Endothelial cell of umbilical vein (primary cell): ENCODE measurements around the gene MAML2. TPM values are rescaled to one million over a fixed set of nuclear protein-coding genes. Genes with fewer than 3 reads are reported as not detected.

Experiments
- BruUV-seq: library from RNA; stranded (reverse); fragments of 400-500 nt; replicated peaks from 2 replicates; lab custom pipeline; 2021; lab: Mats Ljungman, UMichigan
- CTCF ChIA-PET: fragments of 300-600, 350-600 bp; sonication (Branson Sonifier 250); formaldehyde crosslinking; loops from one replicate; lab custom pipeline; 2021; ENCODE audit warnings: antibody characterized with exemption, inconsistent platforms; lab: Charles Lee
- POLR2A ChIA-PET: fragments of 300-600, 350-600 bp; sonication (Branson Sonifier 250); formaldehyde crosslinking; loops from one replicate; lab custom pipeline; 2021; ENCODE audit warnings: antibody characterized with exemption, inconsistent platforms; lab: Charles Lee
- DNase-seq: peaks from one replicate; pipeline ENCODE4 v3.0.0-alpha.2; 2011; ENCODE audit warnings: low read depth, low spot score
- FAIRE-seq: peaks from 2 replicates; lab custom pipeline; 2011; peaks lifted over from hg19 to GRCh38; lab: Jason Lieb, UNC
- H2AFZ ChIP-seq: 2 replicates; pipeline ENCODE4 v1.6.0; 2012; ENCODE audit warnings: low read depth, low read length, control low read depth, inconsistent platforms
- H3K27ac ChIP-seq: 2 replicates; pipeline ENCODE4 v1.5.1; 2011; ENCODE audit warnings: low read depth, mild to moderate bottlenecking, control low read depth, low read length, moderate library complexity; ENCODE audit not compliant: insufficient read depth
- H3K27me3 ChIP-seq, 2 experiments: 2 replicates each; pipeline versions ENCODE4 v1.6.0 to v1.6.1; 2011; ENCODE audit warnings: low read length in 2 of 2, mixed read lengths in 1 of 2; ENCODE audit not compliant: control insufficient read depth in 2 of 2, insufficient read depth in 2 of 2
- H3K36me3 ChIP-seq, 2 experiments: 2 replicates in 1 of 2; 3 replicates in 1 of 2; pipeline ENCODE4 v1.5.1; 2011; ENCODE audit warnings: low read length in 2 of 2, mild to moderate bottlenecking in 1 of 2, moderate library complexity in 1 of 2; ENCODE audit not compliant: control insufficient read depth in 2 of 2, insufficient read depth in 2 of 2; ENCODE audit errors: extremely low read depth in 1 of 2
- H3K4me1 ChIP-seq: 3 replicates; pipeline ENCODE4 v1.5.1; 2011; ENCODE audit warnings: mild to moderate bottlenecking, low read length; ENCODE audit not compliant: control insufficient read depth, insufficient read depth; ENCODE audit errors: extremely low read depth
- H3K4me2 ChIP-seq: 2 replicates; pipeline ENCODE4 v1.6.1; 2011; ENCODE audit warnings: low read length, control low read depth, mixed read lengths; ENCODE audit not compliant: insufficient read depth
- H3K4me3 ChIP-seq, 3 experiments: fragments of 200-600 bp in 1 of 3; sonication (generic), shearing (Covaris generic) in 1 of 3; replicated peaks in 1 of 3; 2 replicates each; pipeline ENCODE4 v1.5.1; 2011 to 2016; ENCODE audit warnings: control low read depth in 3 of 3, low read length in 3 of 3, mild to moderate bottlenecking in 2 of 3, inconsistent platforms in 1 of 3, low read depth in 1 of 3, moderate library complexity in 1 of 3; ENCODE audit not compliant: insufficient read depth in 1 of 3
- H3K79me2 ChIP-seq: 2 replicates; pipeline ENCODE4 v1.6.0; 2012; ENCODE audit warnings: low read length, inconsistent platforms; ENCODE audit not compliant: control insufficient read depth, insufficient read depth
- H3K9ac ChIP-seq: replicated peaks from 2 replicates; pipeline ENCODE3; 2011; ENCODE audit warnings: low read length, control low read depth; ENCODE audit not compliant: insufficient read depth; ENCODE audit errors: extremely low read depth
- H3K9me1 ChIP-seq: replicated peaks from 3 replicates; pipeline ENCODE4 v1.6.0; 2011; ENCODE audit warnings: mild to moderate bottlenecking, low read length; ENCODE audit not compliant: control insufficient read depth, insufficient read depth; ENCODE audit errors: extremely low read depth
- H3K9me3 ChIP-seq: replicated peaks from 2 replicates; pipeline ENCODE4 v1.5.1; 2012; ENCODE audit warnings: low read length, inconsistent platforms; ENCODE audit not compliant: control insufficient read depth, insufficient read depth
- H4K20me1 ChIP-seq: replicated peaks from 2 replicates; pipeline ENCODE3; 2011; ENCODE audit warnings: mild to moderate bottlenecking, low read length; ENCODE audit not compliant: control insufficient read depth, insufficient read depth; ENCODE audit errors: extremely low read depth
- EZH2 ChIP-seq: IDR thresholded peaks from 2 replicates; pipeline ENCODE4 v1.6.1; 2012; ENCODE audit warnings: borderline replicate concordance, low read depth, mild to moderate bottlenecking, moderate library complexity, low read length, inconsistent platforms; ENCODE audit not compliant: severe bottlenecking
- FOS ChIP-seq: IDR thresholded peaks from 2 replicates; pipeline ENCODE4 v1.6.1; 2011; ENCODE audit warnings: mild to moderate bottlenecking, low read length, moderate library complexity, borderline replicate concordance; ENCODE audit not compliant: insufficient read depth
- GATA2 ChIP-seq: IDR thresholded peaks from 2 replicates; pipeline ENCODE4 v1.7.0; 2011; ENCODE audit warnings: low read depth, mild to moderate bottlenecking, moderate library complexity, mixed read lengths, low read length; ENCODE audit not compliant: insufficient read length, insufficient read depth
- JUN ChIP-seq: IDR thresholded peaks from 2 replicates; pipeline ENCODE4 v1.6.1; 2011; ENCODE audit warnings: borderline replicate concordance, low read depth; ENCODE audit not compliant: insufficient read length, insufficient read depth
- MYC ChIP-seq: IDR thresholded peaks from one replicate; pipeline ENCODE4 v1.6.1; 2011; ENCODE audit warnings: mild to moderate bottlenecking, low read depth, low read length
- POLR2A ChIP-seq: IDR thresholded peaks from 2 replicates; pipeline ENCODE4 v1.6.1; 2012; ENCODE audit warnings: low read depth, mild to moderate bottlenecking, control low read depth, low read length
- POLR2AphosphoS5 ChIP-seq: IDR thresholded peaks from 2 replicates; pipeline ENCODE4 v1.6.1; 2012; ENCODE audit warnings: low read depth, mild to moderate bottlenecking, control low read depth, low read length, moderate library complexity; ENCODE audit not compliant: insufficient read depth
- dilution Hi-C: fragments of 300-500 bp; cut with MboI; formaldehyde crosslinking; loops from one replicate; pipeline ENCODE4 v1.15.0; 2019; ENCODE audit warnings: low sequenced_read_pairs; ENCODE audit not compliant: extremely low pct_ligation_motif_present
- intact Hi-C: fragments of 100-400 bp; cut with micrococcal nuclease; formaldehyde crosslinking; loops from one replicate; pipeline ENCODE4 v1.10.0; 2022
- polyA plus RNA-seq, 4 experiments: library from polyadenylated mRNA; depleted of rRNA in 3 of 4; stranded (reverse) in 3 of 4; unstranded in 1 of 4; fragments of >200 nt; gene quantifications; 2 replicates each; pipeline versions ENCODE4 v1.2.1 to v1.2.3, GENCODE V29; 2011 to 2012; ENCODE audit warnings: missing spikeins in 1 of 4
- total RNA-seq: library from RNA; stranded (reverse); gene quantifications from 2 replicates; pipeline ENCODE4 v1.2.3, GENCODE V29; 2021
- TF ChIP-seq, protein P1 (sequence below): IDR thresholded peaks from 2 replicates; pipeline ENCODE4 v1.6.1; 2011; ENCODE audit not compliant: insufficient read depth, insufficient read length
- TF ChIP-seq, protein P2 (sequence below), 2 donors: IDR thresholded peaks; 1 replicate in 1 of 2; 2 replicates in 1 of 2; pipeline ENCODE4 v1.5.1; 2011; ENCODE audit warnings: low read length in 2 of 2, mild to moderate bottlenecking in 2 of 2, moderate library complexity in 2 of 2, control low read depth in 1 of 2, inconsistent platforms in 1 of 2, low read depth in 1 of 2; ENCODE audit not compliant: insufficient read depth in 1 of 2; ENCODE audit errors: extremely low read depth in 1 of 2

MAML2 gene
- total and polyA plus RNA-seq, 2 donors (not counting 3 experiments of a cell fraction or from before 2014, with no cell fraction given): 12.4 to 16.8 TPM

DNA sequence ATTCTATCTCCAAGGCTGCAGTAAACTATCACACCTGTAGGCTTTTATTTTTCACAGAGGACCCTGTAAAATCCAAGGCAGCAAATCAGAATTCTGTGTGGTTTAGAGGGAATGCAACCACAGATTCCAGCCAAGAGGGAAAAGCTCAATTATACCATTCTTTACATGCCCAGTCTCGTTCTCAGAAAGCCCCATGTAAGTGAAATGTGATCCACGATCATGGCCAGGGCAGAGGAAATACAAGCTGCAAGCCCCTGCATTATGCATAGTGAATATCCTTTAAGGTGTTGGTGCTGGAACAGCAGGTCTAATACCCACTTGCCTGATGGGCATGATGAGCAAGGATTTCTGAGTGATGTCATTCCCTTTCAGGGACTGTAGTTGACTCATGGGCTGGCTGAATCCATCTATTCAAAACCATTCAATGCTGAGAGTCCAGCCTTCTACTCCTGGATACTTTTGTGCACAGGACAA is 220.4 kb downstream of the MAML2 start:
- H3K36me3 ChIP-seq: no peaks in the 10 kb centered on the region
- FAIRE-seq (no peak), DNase-seq (no peak)
- no peaks in the 10 kb centered on the region for H4K20me1 ChIP-seq
- no peak overlapping the region for H3K4me2 ChIP-seq
- dilution Hi-C loops: no loop called here
- no TSS peak for BruUV-seq
- TF ChIP-seq FOS (no peak), JUN (peak; percentile 7), POLR2A (no peak)
- TF ChIP-seq, protein P1, sequence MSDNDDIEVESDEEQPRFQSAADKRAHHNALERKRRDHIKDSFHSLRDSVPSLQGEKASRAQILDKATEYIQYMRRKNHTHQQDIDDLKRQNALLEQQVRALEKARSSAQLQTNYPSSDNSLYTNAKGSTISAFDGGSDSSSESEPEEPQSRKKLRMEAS: no peak
- no peaks in the 10 kb centered on the region for H3K9me3 ChIP-seq
- ChIA-PET POLR2A (no interaction called here), CTCF (no interaction called here)
- H3K9me1 ChIP-seq: no peaks in the 10 kb centered on the region
- H2AFZ ChIP-seq: no peak overlapping the region
- intact Hi-C loops: no loop called here
- H3K27ac ChIP-seq: no peak overlapping the region
- no peaks in the 10 kb centered on the region for H3K27me3 ChIP-seq
- H3K9ac ChIP-seq: no peak overlapping the region
- no peaks in the 10 kb centered on the region for H3K79me2 ChIP-seq
- no peak overlapping the region for H3K4me3 ChIP-seq
- H3K4me1 ChIP-seq: peaks cover 2% of the 10 kb centered on the region

DNA sequence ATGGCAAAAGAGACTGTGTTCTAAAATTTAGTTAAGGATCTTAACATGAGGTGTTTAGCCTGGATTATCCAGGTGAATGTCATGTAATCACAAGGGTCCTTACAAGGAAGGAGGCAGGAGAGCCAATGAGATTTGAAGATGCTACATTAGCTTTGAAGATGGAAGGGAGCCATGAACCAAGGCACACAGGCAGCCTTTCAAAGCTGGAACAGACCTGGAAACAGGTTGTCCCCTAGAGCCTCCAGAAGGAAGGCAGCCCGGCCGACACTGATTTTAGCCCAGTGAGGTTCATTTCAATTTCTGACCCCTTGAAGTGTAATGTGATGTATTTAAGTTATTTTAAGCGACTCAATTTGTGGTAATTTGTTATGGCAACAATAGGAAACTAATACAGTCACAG is 223.8 kb downstream of the MAML2 start:
- dilution Hi-C loops: no loop called here
- POLR2A ChIA-PET: no interaction called here
- no TSS peak for BruUV-seq
- Histone ChIP-seq H3K27me3 (no peaks in the 10 kb centered on the region), H3K79me2 (no peaks in the 10 kb centered on the region), H3K4me2 (no peak overlapping the region), H3K9me1 (no peaks in the 10 kb centered on the region), H3K4me3 (no peak overlapping the region), H4K20me1 (no peaks in the 10 kb centered on the region), H3K36me3 (no peaks in the 10 kb centered on the region), H3K9ac (no peak overlapping the region), H3K27ac (no peak overlapping the region), H3K4me1 (no peaks in the 10 kb centered on the region), H3K9me3 (no peaks in the 10 kb centered on the region), H2AFZ (no peak overlapping the region)
- no peak for DNase-seq
- CTCF ChIA-PET: interaction anchor here (0.8 kb wide), 2 partner anchors 11 to 65 kb away, joined by 3 to 5 read pairs; no protein-coding TSS in a partner anchor
- TF ChIP-seq JUN: no peak
- TF ChIP-seq FOS: no peak
- TF ChIP-seq MYC: no peak
- TF ChIP-seq, protein P2, sequence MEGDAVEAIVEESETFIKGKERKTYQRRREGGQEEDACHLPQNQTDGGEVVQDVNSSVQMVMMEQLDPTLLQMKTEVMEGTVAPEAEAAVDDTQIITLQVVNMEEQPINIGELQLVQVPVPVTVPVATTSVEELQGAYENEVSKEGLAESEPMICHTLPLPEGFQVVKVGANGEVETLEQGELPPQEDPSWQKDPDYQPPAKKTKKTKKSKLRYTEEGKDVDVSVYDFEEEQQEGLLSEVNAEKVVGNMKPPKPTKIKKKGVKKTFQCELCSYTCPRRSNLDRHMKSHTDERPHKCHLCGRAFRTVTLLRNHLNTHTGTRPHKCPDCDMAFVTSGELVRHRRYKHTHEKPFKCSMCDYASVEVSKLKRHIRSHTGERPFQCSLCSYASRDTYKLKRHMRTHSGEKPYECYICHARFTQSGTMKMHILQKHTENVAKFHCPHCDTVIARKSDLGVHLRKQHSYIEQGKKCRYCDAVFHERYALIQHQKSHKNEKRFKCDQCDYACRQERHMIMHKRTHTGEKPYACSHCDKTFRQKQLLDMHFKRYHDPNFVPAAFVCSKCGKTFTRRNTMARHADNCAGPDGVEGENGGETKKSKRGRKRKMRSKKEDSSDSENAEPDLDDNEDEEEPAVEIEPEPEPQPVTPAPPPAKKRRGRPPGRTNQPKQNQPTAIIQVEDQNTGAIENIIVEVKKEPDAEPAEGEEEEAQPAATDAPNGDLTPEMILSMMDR (IDR thresholded peaks at IDR 0.05; ENCODE audit: extremely low read depth in 1 of 2, insufficient read depth in 1 of 2, low read depth in 1 of 2, low read length in 2 of 2): no peak
- TF ChIP-seq GATA2: no peak
- TF ChIP-seq EZH2: no peak
- TF ChIP-seq, protein P1: no peak
- no peak for TF ChIP-seq POLR2A
- no peak for TF ChIP-seq POLR2AphosphoS5
- intact Hi-C loops: no loop called here
- no peak for FAIRE-seq
